Nephron progenitor cell (in vitro differentiated cells): ENCODE measurements around the gene SFSWAP.
"Not testable (repeated sequence)": the region's sequence is repeated elsewhere in the genome, so short reads cannot be mapped to it uniquely, and the experiment has no call there.

Experiments used
- DNase-seq: peaks from one replicate; pipeline ENCODE4 v3.0.0; 2021
- H3K27ac Mint-ChIP-seq: 2 replicates; pipeline ENCODE4 v1.8.0; 2021; ENCODE audit warnings: mild to moderate bottlenecking, moderate library complexity, mixed read lengths
- H3K27me3 Mint-ChIP-seq: 2 replicates; pipeline ENCODE4 v1.8.0; 2021; ENCODE audit warnings: mild to moderate bottlenecking, low read depth, mixed read lengths; ENCODE audit not compliant: poor library complexity
- H3K36me3 Mint-ChIP-seq: 2 replicates; pipeline ENCODE4 v1.8.0; 2021; ENCODE audit warnings: low read depth, mixed read lengths
- H3K4me1 Mint-ChIP-seq: 2 replicates; pipeline ENCODE4 v1.8.0; 2021; ENCODE audit warnings: mixed read lengths
- H3K4me3 Mint-ChIP-seq: 2 replicates; pipeline ENCODE4 v1.8.0; 2021; ENCODE audit warnings: mild to moderate bottlenecking, moderate library complexity, mixed read lengths
- H3K9me3 Mint-ChIP-seq: 2 replicates; pipeline ENCODE4 v1.8.0; 2021; ENCODE audit warnings: mild to moderate bottlenecking, moderate library complexity, mixed read lengths
- CTCF ChIP-seq: fragments of 200-600 bp; sonication (generic); IDR thresholded peaks from 2 replicates; pipeline ENCODE4 v1.5.0; 2021; ENCODE audit warnings: antibody characterized with exemption

SFSWAP gene

GRCh38 chr12:131703161-131703560, 7.7 kb upstream of the SFSWAP start:
- H3K4me3 Mint-ChIP-seq: no peak overlapping the region
- no peak for DNase-seq
- no peaks in the 10 kb centered on the region for H3K36me3 Mint-ChIP-seq
- peaks cover 35% of the 10 kb centered on the region for H3K27me3 Mint-ChIP-seq
- no peaks in the 10 kb centered on the region for H3K4me1 Mint-ChIP-seq
- peaks cover 26% of the 10 kb centered on the region for H3K9me3 Mint-ChIP-seq
- TF ChIP-seq CTCF: no peak
- no peak overlapping the region for H3K27ac Mint-ChIP-seq

- H3K27me3 Mint-ChIP-seq: peaks cover 33% of the 10 kb centered on the region
- H3K27ac Mint-ChIP-seq: no peak overlapping the region
- H3K4me1 Mint-ChIP-seq: peaks cover 3% of the 10 kb centered on the region
- DNase-seq: no peak
- H3K9me3 Mint-ChIP-seq: peaks cover 38% of the 10 kb centered on the region
- no peak for TF ChIP-seq CTCF
- peaks cover 6% of the 10 kb centered on the region for H3K36me3 Mint-ChIP-seq
- no peak overlapping the region for H3K4me3 Mint-ChIP-seq
Observed at GRCh38 chr12:131704509-131704908, 6.4 kb upstream of the SFSWAP start.

- peaks cover 27% of the 10 kb centered on the region for H3K27me3 Mint-ChIP-seq
- not testable (repeated sequence) for H3K4me3 Mint-ChIP-seq
Observed at GRCh38 chr12:131706709-131707108, 4.2 kb upstream of the SFSWAP start.

GRCh38 chr12:131709226-131709625, 1.7 kb upstream of the SFSWAP start:
- H3K9me3 Mint-ChIP-seq: peaks cover 34% of the 10 kb centered on the region
- H3K4me3 Mint-ChIP-seq: peak overlapping the region; percentile 96
- H3K27ac Mint-ChIP-seq: peak overlapping the region; percentile 58
- no peak for DNase-seq
- no peak for TF ChIP-seq CTCF
- peaks cover 27% of the 10 kb centered on the region for H3K27me3 Mint-ChIP-seq
- peaks cover 31% of the 10 kb centered on the region for H3K4me1 Mint-ChIP-seq
- peaks cover 21% of the 10 kb centered on the region for H3K36me3 Mint-ChIP-seq

More at GRCh38 chr12:131706709-131707108, 4.2 kb upstream of the SFSWAP start:
- DNase-seq, H3K27ac Mint-ChIP-seq: not testable (repeated sequence)
- Mint-ChIP-seq H3K9me3 (peaks cover 45% of the 10 kb centered on the region), H3K36me3 (peaks cover 10% of the 10 kb centered on the region), H3K4me1 (peaks cover 13% of the 10 kb centered on the region)

GRCh38 chr12:131711551-131712205, 788 bp downstream of the SFSWAP start:
- peaks cover 42% of the 10 kb centered on the region for H3K36me3 Mint-ChIP-seq
- H3K27me3 Mint-ChIP-seq: peaks cover 17% of the 10 kb centered on the region
- peaks cover 31% of the 10 kb centered on the region for H3K4me1 Mint-ChIP-seq
- TF ChIP-seq CTCF: no peak
- peak overlapping the region; percentile 98 for H3K27ac Mint-ChIP-seq
- peak; percentile 26 for DNase-seq
- peaks cover 18% of the 10 kb centered on the region for H3K9me3 Mint-ChIP-seq
- H3K4me3 Mint-ChIP-seq: peak overlapping the region; percentile 96

GRCh38 chr12:131713349-131713748, 2.5 kb downstream of the SFSWAP start:
- Mint-ChIP-seq H3K36me3 (peaks cover 54% of the 10 kb centered on the region), H3K9me3 (peaks cover 18% of the 10 kb centered on the region), H3K4me3 (peak overlapping the region; percentile 53), H3K4me1 (peaks cover 31% of the 10 kb centered on the region), H3K27ac (no peak overlapping the region), H3K27me3 (peaks cover 9% of the 10 kb centered on the region)
- TF ChIP-seq CTCF: no peak
- DNase-seq: no peak
